ENCODE data around the gene PDGFRB.

Gene PDGFRB

DNA sequence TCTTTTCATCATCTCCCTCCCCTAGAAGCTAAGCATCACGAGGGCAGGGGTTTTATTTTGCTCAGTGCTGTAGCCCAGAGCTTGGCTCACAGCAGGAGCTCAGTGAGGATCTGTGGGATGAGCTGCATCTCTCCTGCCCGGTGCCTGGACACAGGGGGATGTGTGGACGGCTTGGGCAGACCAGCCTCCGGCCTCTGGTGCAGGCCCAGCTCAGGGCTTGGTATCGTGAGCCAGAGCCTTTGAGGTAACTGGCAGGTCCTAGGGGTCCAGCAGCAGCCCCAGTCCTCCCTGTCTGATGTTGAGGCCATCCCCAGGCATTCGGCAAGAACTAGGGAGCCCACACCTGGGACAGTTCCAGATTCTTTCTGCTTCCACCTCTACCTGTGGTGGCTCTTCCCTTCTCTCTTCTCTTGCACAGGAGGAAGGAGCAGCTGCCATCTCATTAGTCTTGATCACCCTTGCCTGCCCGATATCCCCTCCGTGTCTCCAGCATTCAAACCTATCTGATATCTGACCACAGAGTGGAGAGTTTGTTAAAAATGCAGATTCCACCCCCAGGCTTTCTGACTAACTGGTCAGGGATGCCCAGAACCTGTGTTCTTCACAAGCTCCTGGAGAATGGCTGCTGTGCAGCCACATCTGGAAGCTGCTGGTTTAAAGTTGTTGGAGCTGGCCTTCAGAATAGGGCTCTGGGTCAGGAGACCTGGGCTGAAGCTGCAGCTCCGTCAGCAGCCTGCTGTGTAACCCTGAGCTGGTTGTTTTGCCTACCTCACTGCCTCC is 26.3 kb upstream of the PDGFRB start:
- no peak for FAIRE-seq

- FAIRE-seq, result no peak
Measured at GRCh38 chr5:150181027-150181426, 25.4 kb upstream of the PDGFRB start.

DNA sequence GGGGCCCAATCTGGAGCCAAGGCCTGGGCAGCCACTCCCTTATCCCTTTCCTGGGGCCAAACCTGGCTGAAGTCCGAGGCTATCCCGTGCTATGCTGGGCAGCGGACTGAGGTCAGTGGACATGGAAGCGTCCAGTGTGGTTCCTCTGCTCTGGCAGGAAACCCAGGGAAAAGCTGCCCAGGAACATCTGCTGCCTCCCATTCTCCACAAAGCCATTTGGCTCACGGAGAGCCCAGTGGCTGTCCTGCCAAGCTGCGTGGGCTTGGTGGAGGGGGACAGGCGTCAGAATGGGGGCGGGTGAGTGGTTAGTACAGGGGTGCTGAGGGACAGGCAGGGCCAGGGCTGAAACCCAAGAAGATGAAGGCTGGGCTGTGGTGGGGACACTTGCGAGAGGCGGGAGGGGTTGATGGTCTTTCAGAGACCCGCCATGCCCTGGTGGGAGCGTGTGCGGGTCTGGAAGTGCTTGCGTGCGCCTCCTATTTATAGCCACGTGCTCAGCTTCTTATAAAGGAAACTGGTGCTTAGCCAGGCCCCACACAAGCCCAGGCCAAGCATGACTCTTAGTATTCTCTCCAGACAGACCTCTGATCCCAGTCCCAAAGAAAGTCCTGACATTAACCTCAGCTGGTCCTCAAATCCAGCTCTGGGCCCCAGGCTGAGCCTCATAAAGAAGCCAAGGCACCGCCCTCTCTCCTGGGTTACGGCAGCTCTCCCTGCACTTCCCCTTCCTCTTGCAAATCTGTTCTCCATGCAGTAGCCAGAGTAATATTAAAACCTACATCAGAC is 24.8 kb upstream of the PDGFRB start:
- no peak for FAIRE-seq

DNA sequence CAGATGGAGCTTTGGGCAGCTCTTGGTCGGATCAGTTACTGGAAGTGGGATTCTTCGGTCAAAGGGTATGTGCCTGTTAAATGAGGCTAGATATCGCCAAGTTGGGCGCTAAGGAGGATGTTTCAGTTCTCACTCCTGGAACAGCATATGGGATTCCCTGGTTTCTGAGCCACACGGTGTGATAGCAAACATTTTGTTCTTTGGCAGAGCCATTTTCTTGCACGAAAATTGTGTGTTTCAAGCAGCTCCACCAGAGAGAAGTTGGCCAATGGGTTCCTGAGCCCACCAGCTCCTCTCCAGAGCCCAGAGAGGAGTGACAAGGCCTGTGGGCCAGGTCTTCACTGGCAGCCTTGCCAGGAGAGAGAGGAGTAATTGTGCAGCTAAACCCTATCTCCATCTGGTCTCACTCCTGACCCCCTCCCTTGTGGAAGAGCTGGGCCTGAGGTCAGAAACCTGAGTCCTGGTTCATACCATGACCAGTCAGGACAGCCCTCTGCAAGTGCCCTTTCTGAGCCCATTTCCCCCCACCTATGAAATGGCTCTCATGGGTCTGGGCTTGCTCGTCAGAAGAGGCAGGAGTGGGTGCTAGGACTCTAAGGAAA is 23.5 kb upstream of the PDGFRB start:
- no peak for FAIRE-seq

DNA sequence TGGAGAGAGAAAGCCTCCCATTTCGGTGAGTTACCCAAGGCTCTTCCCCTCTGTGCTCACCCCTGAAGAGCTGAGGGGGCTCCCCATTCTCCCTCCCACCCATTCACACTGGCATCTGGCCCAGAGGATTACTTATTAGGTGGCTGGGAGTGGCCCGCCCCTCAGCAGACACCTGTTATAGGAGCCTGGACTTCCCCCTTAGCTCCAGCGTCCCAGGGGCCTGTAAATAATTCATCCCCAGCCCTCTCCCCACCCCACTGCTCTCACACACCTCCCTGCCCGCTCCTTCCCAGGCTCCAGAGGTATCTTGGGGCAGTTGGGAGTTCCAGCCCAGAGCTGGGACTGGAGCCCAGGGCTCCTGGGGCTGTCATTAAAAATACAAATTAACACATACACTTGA is 22.6 kb upstream of the PDGFRB start:
- no peak for FAIRE-seq

DNA sequence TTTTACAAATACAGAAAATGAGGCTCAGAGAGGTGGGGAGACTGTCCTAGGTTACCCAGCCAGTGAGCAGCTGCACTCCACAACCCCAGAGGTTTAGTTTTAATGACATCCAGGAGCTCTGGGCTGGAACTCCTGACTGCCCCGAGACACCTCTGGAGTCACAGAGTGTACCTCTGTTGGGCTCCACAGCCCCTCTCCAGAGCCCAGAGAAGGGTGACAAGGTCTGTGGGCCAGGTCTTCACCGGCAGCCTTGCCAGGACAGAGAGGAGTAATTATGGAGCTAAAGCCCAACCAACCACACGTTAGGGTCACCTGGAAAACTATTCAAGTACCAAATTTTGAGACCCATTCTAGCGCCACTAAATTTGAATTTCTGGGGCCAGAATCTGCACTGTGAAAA is 22.1 kb upstream of the PDGFRB start:
- no peak for FAIRE-seq

- FAIRE-seq, result no peak
Measured at GRCh38 chr5:150176745-150177477, 21.3 kb upstream of the PDGFRB start.

- FAIRE-seq, result no peak
Measured at GRCh38 chr5:150175536-150175935, 19.9 kb upstream of the PDGFRB start.

- FAIRE-seq, result no peak
Measured at GRCh38 chr5:150175076-150175475, 19.4 kb upstream of the PDGFRB start.

DNA sequence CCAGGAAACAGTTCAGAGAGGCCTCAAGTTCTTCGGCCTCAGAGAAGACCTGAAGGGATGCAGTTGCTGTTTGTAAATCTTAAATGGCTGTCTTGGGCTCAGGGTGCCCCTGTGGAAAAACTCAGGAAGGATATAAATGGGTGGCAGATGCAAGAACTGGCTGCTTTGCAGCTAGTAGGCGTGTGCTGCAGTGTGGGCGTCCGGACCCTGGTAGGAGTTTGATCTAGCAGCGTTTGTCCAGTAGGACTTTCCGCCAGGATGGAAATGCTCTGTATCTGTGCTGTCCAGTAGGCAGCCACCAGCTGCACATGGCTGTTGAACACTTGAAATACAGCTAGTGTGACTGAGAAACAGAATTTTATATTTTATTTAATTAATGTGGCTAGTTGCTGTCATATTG is 18.6 kb upstream of the PDGFRB start:
- FAIRE-seq, result no peak

DNA sequence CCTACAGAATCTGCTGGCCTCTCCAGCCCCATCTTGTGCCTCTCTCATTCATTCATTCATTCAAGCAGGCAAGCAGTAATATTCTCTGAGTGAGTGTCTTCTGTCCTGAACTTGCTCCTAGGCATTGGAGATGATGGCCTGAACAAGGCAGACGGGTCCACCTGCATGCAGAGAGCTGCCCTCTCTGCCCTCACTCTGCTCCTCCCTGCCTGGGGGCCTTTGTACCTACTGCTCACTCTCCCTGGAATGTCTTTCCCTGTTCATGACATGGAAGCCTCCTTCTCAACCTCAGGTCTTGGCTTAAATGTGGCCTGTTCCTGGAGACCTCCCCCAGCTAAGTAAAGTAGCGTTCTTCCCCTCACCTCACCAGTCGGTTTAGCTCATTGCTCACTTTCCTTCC is 17.5 kb upstream of the PDGFRB start:
- FAIRE-seq, result no peak

DNA sequence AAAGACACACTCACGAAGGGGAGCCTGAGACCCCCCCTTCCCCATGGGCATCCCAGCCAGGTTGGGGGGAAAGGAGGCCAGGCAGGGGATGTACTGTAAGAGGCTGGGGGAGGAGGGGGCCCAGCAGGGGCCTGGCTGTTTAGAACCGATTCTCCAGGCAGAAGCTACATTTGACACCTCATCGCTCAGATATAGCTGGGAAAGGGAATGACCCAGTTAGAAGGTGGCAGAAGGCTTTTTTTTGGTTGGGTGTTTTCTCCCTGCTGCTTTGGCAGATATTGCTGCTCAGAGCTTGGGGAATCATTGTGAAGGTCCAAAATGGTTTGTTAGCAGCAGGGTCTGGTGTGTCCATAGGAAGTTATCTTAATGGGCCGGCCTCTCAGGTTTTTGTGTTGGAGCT is 16.9 kb upstream of the PDGFRB start:
- no peak for FAIRE-seq

- no peak for FAIRE-seq
Measured at GRCh38 chr5:150172145-150172544, 16.5 kb upstream of the PDGFRB start.

DNA sequence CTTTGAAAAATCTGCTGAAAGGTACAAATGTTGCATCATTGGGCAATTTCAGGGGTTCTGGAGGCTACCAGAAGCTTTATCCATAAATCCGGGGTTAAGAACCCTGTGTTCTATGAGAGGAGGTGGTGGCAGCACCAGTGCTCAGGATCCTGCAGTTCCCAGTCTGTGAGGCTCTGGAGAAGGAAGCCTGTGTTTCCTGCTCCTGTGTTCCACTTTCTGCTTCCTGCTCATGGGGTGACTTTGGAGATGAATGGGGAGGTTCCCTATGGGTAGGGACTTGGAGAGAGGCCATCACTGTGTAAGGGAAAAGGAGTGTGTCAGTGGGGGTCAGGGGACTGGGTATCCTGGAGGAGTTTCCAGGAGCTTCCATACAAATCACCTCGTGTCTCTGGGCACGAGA is 13.2 kb upstream of the PDGFRB start:
- no peak for FAIRE-seq

DNA sequence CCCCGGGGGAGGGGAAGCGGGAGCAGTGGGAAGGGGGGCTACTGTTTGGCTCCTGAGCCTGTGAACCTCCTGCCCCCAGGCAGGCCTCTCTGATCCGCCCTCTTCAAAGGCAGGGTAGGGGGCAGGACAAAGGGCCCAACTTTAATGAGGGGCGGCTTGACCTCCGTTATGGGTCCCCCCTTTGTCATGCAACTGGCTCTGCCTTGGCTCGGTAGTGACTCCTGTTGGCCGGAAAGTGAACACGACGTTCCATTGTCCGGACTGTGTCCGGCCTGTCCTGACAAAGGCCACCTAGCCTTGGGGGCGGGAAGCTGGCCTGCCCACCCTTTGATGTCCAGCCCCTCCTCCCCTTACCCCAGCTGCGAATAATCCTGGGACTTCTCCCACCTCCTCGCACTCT is 12.3 kb upstream of the PDGFRB start:
- no peak for FAIRE-seq

GRCh38 chr5:150167512-150167850 is 11.8 kb upstream of the PDGFRB start:
- FAIRE-seq, result no peak

DNA sequence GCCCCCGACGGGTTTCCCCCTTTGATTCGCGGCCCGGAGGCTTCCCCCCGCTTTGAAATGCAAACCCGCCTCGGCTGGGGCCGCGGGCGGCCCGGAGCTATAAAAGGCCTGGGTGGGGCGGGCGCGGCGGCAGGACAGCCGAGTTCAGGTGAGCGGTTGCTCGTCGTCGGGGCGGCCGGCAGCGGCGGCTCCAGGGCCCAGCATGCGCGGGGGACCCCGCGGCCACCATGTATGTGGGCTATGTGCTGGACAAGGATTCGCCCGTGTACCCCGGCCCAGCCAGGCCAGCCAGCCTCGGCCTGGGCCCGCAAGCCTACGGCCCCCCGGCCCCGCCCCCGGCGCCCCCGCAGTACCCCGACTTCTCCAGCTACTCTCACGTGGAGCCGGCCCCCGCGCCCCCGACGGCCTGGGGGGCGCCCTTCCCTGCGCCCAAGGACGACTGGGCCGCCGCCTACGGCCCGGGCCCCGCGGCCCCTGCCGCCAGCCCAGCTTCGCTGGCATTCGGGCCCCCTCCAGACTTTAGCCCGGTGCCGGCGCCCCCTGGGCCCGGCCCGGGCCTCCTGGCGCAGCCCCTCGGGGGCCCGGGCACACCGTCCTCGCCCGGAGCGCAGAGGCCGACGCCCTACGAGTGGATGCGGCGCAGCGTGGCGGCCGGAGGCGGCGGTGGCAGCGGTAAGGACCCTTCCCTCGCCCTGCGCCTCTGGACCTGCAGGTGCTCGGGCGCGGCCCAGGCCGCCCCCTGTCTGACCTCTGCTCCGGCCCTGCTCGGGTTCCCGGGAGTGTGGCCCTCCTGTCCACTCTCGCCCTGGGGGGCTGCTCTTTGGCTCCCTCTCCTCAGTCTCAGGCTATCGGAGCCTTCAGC is 11.2 kb upstream of the PDGFRB start, which contains the start of gene CDX1:
Gene CDX1 (plus strand): TSS at position 129 of the 862 bp plus-strand sequence. CDS start 99 bp downstream, at position 228.
- no peak for FAIRE-seq

DNA sequence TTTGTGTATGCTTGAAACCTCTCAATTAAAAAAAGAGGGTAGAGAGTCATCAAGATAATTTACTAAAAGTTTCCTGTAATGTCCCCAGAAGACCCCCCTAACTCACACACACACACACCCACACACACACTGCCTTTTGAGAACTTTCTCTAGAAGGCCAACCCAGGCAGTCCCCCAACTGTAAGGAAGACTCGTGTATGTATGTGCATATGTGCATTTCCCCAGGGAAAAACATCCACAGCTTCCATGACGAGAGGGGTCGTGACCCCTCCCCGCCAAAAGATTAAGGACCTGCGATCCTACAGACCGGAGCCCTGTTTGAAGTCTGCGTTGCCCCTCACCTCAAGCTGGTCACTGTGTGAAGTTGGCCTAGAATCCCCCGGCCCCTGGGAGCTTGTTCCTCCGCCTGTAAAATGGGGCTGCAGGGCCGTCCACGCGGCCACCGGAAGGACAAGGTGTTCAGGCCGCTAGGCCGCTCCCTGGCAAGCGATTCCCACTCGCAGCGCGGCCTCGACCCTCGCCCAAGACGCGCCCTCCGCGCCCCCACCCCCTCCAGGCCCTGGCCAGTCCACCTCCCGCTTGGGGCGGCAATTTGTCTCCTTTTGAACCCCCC is 10.5 kb upstream of the PDGFRB start:
- no peak for FAIRE-seq

GRCh38 chr5:150164211-150164980 is 8.8 kb upstream of the PDGFRB start:
- no peak for FAIRE-seq

GRCh38 chr5:150163547-150164059 is 8.0 kb upstream of the PDGFRB start:
- FAIRE-seq, result no peak

GRCh38 chr5:150163035-150163434 is 7.4 kb upstream of the PDGFRB start:
- FAIRE-seq, result no peak
